Ramos (cell line): ENCODE results near the gene TOR4A.

Experiments
- in situ Hi-C: fragments of 300-500 bp; cut with MboI; formaldehyde crosslinking; loops from one replicate; pipeline ENCODE4 v1.14.3; 2022; ENCODE audit warnings: low sequenced_read_pairs; ENCODE audit not compliant: unreplicated experiment

TOR4A gene

GRCh38 chr9:137277329-137278041 lies at the start of gene TOR4A:
Gene TOR4A, plus strand, starts transcription at chr9:137277726. Its CDS starts 964 bp downstream, at chr9:137278690.
- in situ Hi-C loops, result no loop called here

GRCh38 chr9:137227853-137228505 lies 49.5 kb upstream of the TOR4A start:
- in situ Hi-C loops, result loop anchor here (5.0 to 25.0 kb wide), 3 partner anchors 106 to 441 kb away; partner anchors contain the start of genes CCDC183, NPDC1 and TMEM141

- in situ Hi-C loops, result loop anchor here (5.0 to 25.0 kb wide), 3 partner anchors 106 to 441 kb away; partner anchors contain the start of genes CCDC183, NPDC1 and TMEM141
These were observed 49.0 kb upstream of the TOR4A start for GRCh38 chr9:137228506-137228967.

GRCh38 chr9:137228968-137229896 lies 48.3 kb upstream of the TOR4A start:
- in situ Hi-C loops, result loop anchor here (5.0 to 25.0 kb wide), 3 partner anchors 107 to 442 kb away; partner anchors contain the start of genes CCDC183, NPDC1 and TMEM141

GRCh38 chr9:137229903-137230704 lies 47.4 kb upstream of the TOR4A start:
- in situ Hi-C loops, result loop anchor here (5.0 to 25.0 kb wide), 3 partner anchors 108 to 443 kb away; partner anchors contain the start of genes CCDC183, NPDC1 and TMEM141

GRCh38 chr9:137230705-137231371 lies 46.7 kb upstream of the TOR4A start, which contains the start of gene SLC34A3:
Gene SLC34A3, plus strand, starts transcription at chr9:137230901. Its CDS starts 802 bp downstream, at chr9:137231703.
- in situ Hi-C loops, result loop anchor here (25.0 kb wide), 1 partner anchor 444 kb away; the partner anchor contains the start of genes CCDC183 and TMEM141

- in situ Hi-C loops, result loop anchor here (25.0 kb wide), 1 partner anchor 444 kb away; the partner anchor contains the start of genes CCDC183 and TMEM141
These were observed 46.0 kb upstream of the TOR4A start for GRCh38 chr9:137231372-137232039.

- in situ Hi-C loops, result loop anchor here (25.0 kb wide), 1 partner anchor 445 kb away; the partner anchor contains the start of genes CCDC183 and TMEM141
These were observed 45.4 kb upstream of the TOR4A start for GRCh38 chr9:137232101-137232500.

GRCh38 chr9:137232510-137232909 lies 45.0 kb upstream of the TOR4A start:
- in situ Hi-C loops, result loop anchor here (25.0 kb wide), 1 partner anchor 445 kb away; the partner anchor contains the start of genes CCDC183 and TMEM141

GRCh38 chr9:137233143-137233980 lies 44.2 kb upstream of the TOR4A start:
- in situ Hi-C loops, result loop anchor here (25.0 kb wide), 1 partner anchor 446 kb away; the partner anchor contains the start of genes CCDC183 and TMEM141

- in situ Hi-C loops, result loop anchor here (25.0 kb wide), 1 partner anchor 447 kb away; the partner anchor contains the start of genes CCDC183 and TMEM141
These were observed 43.4 kb upstream of the TOR4A start for GRCh38 chr9:137234055-137234697.

GRCh38 chr9:137234758-137235423 lies 42.6 kb upstream of the TOR4A start:
- in situ Hi-C loops, result loop anchor here (25.0 kb wide), 1 partner anchor 448 kb away; the partner anchor contains the start of genes CCDC183 and TMEM141

GRCh38 chr9:137235424-137236237 lies 41.9 kb upstream of the TOR4A start:
- in situ Hi-C loops, result loop anchor here (25.0 kb wide), 1 partner anchor 448 kb away; the partner anchor contains the start of genes CCDC183 and TMEM141

- in situ Hi-C loops, result loop anchor here (25.0 kb wide), 1 partner anchor 449 kb away; the partner anchor contains the start of genes CCDC183 and TMEM141
These were observed 41.1 kb upstream of the TOR4A start for GRCh38 chr9:137236238-137236935.
